ENCODE measurements around the gene ONECUT1.

GRCh38 chr15:52791776-52792175, 1.6 kb upstream of the ONECUT1 start:
- TF ChIP-seq CTCF (conservative IDR thresholded peaks at IDR 0.05) (no peak), ZFX (IDR thresholded peaks at IDR 0.05) (no peak)
